Body of pancreas (tissue), 4 donors: ENCODE results near the gene PCNX1.

Experiments
- CTCF ChIP-seq, 7 experiments: fragments of 450-650 bp in 4 of 7; fragments of 200-600 bp in 3 of 7; sonication (generic) in 3 of 7; IDR thresholded peaks; one replicate each; pipeline ENCODE4 v1.5.1; 2016 to 2019; ENCODE audit warnings: antibody characterized with exemption in 7 of 7
- POLR2A ChIP-seq, 3 donors: fragments of 450-650 bp; IDR thresholded peaks; one replicate each; pipeline ENCODE4 v1.6.1; 2016; ENCODE audit warnings: antibody characterized with exemption in 3 of 3, mild to moderate bottlenecking in 2 of 3

DNA sequence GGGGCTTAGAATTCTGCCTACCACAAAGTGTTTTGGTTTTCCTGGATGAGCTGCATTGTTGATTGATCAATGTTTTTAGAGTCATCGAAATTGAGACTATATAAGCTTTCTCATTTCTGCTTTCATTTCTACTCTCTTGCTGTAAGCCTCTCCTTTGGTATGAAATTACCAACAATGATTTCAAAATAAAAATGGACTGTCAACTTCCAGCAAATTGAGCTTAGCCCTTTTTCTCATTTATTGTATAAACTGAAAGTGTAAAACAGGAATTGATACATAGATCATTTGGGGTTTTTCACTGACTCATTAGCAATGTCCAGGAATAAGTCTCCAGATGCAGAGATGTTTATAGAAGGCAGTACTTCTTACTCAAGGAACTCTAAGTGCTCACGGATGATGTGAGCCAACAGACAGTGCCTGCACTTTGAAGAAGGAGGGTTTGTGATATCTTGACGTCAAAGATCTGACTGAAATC lies 20.0 kb upstream of the PCNX1 start:
- TF ChIP-seq CTCF (IDR thresholded peaks at IDR 0.05): no peak
- no peak for TF ChIP-seq POLR2A (IDR thresholded peaks at IDR 0.05)
